ENCODE results near the gene NIBAN1.

DNA sequence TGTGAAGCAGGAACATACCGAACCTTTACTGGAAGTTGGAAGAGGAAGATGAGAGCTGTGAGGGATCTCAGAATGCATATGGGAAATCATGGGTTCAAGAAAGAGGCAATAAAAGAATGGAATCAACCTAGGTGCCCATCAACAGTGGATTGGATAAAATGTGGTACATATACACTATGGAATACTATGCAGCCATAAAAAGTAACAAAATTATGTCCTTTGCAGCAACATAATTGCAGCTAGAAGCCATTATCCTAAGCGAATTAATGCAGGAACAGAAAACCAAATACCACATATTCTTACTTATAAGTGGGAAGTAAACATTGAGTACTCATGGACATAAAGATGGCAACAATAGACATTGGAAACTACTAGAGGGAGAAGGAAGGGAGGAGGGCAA, 40.4 kb downstream of the NIBAN1 start:
- no peak for TF ChIP-seq POLR2A (IDR thresholded peaks at IDR 0.05)
- TF ChIP-seq, protein P1, sequence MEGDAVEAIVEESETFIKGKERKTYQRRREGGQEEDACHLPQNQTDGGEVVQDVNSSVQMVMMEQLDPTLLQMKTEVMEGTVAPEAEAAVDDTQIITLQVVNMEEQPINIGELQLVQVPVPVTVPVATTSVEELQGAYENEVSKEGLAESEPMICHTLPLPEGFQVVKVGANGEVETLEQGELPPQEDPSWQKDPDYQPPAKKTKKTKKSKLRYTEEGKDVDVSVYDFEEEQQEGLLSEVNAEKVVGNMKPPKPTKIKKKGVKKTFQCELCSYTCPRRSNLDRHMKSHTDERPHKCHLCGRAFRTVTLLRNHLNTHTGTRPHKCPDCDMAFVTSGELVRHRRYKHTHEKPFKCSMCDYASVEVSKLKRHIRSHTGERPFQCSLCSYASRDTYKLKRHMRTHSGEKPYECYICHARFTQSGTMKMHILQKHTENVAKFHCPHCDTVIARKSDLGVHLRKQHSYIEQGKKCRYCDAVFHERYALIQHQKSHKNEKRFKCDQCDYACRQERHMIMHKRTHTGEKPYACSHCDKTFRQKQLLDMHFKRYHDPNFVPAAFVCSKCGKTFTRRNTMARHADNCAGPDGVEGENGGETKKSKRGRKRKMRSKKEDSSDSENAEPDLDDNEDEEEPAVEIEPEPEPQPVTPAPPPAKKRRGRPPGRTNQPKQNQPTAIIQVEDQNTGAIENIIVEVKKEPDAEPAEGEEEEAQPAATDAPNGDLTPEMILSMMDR (IDR thresholded peaks at IDR 0.05), result no peak

Data from testis (tissue), 2 donors.